Panc1 (cell line): ENCODE results near the gene CLEC4A. TPM values are rescaled to one million over a fixed set of nuclear protein-coding genes. Genes with fewer than 3 reads are reported as not detected.
"Not testable (repeated sequence)": the region's sequence is repeated elsewhere in the genome, so short reads cannot be mapped to it uniquely, and the experiment has no call there.

Experiments used
- ATAC-seq: fragments of 200-7000 bp; cut with Tn5 transposase; 2 replicates; pipeline ENCODE4 v1.9.1; 2020; ENCODE audit warnings: mild to moderate bottlenecking, moderate library complexity
- BruUV-seq: library from RNA; stranded (reverse); fragments of 400-500 nt; replicated peaks from 2 replicates; lab custom pipeline; 2021; lab: Mats Ljungman, UMichigan
- CTCF ChIA-PET: fragments of 300-600 bp; sonication (Branson Sonifier 250); formaldehyde crosslinking; loops from one replicate; lab custom pipeline; 2022; ENCODE audit warnings: antibody characterized with exemption; lab: Charles Lee
- POLR2A ChIA-PET: fragments of 300-600 bp; sonication (Branson Sonifier 250); formaldehyde crosslinking; loops from one replicate; lab custom pipeline; 2022; ENCODE audit warnings: antibody characterized with exemption; lab: Charles Lee
- DNase-seq: peaks from one replicate; pipeline ENCODE4 v3.0.0-alpha.2; 2010; ENCODE audit warnings: low read depth, low spot score
- H3K27ac ChIP-seq: 2 replicates; pipeline ENCODE4 v1.5.1; 2011; ENCODE audit warnings: mild to moderate bottlenecking, low read length, inconsistent platforms
- H3K27me3 ChIP-seq: fragments of 200-500 bp; sonication (Bioruptor generic); 2 replicates; pipeline ENCODE4 v1.6.0; 2014; ENCODE audit warnings: low read length, inconsistent platforms; ENCODE audit not compliant: control insufficient read depth, insufficient read depth
- H3K36me3 ChIP-seq: fragments of 200-500 bp; sonication (Bioruptor generic); 2 replicates; pipeline ENCODE4 v1.5.1; 2014; ENCODE audit warnings: inconsistent platforms, mild to moderate bottlenecking, low read length, moderate library complexity; ENCODE audit not compliant: control insufficient read depth, insufficient read depth
- H3K4me1 ChIP-seq: 2 replicates; pipeline ENCODE4 v1.5.1; 2011; ENCODE audit warnings: inconsistent platforms, mild to moderate bottlenecking, low read length, moderate library complexity; ENCODE audit not compliant: control insufficient read depth, insufficient read depth
- H3K4me3 ChIP-seq, 2 experiments: 2 replicates each; pipeline ENCODE4 v1.5.1; 2011 to 2012; ENCODE audit warnings: low read depth in 2 of 2, low read length in 2 of 2, mild to moderate bottlenecking in 2 of 2, inconsistent platforms in 1 of 2, moderate library complexity in 1 of 2
- H3K9me3 ChIP-seq: fragments of 200-500 bp; sonication (Bioruptor generic); 2 replicates; pipeline ENCODE4 v1.5.1; 2014; ENCODE audit warnings: low read depth, mild to moderate bottlenecking, inconsistent platforms, low read length, moderate library complexity; ENCODE audit not compliant: control insufficient read depth, insufficient read depth
- POLR2AphosphoS5 ChIP-seq: IDR thresholded peaks from 2 replicates; pipeline ENCODE4 v1.6.1; 2012; ENCODE audit warnings: mild to moderate bottlenecking, low read depth, low read length, moderate library complexity
- SIN3A ChIP-seq: IDR thresholded peaks from 2 replicates; pipeline ENCODE4 v1.6.1; 2012; ENCODE audit warnings: low read depth, mild to moderate bottlenecking, low read length, moderate library complexity, borderline replicate concordance; ENCODE audit not compliant: insufficient read depth
- TCF7L2 ChIP-seq: IDR thresholded peaks from 2 replicates; pipeline ENCODE4 v1.6.1; 2011; ENCODE audit warnings: mild to moderate bottlenecking, low read depth, low read length, inconsistent platforms
- in situ Hi-C: cut with HindIII; loops from 2 replicates; pipeline ENCODE4 v1.10.0; 2016; ENCODE audit warnings: low sequenced_read_pairs, low pct_unique_long_range_greater_than_20kb
- intact Hi-C: fragments of 100-400 bp; cut with micrococcal nuclease; formaldehyde crosslinking; loops from one replicate; pipeline ENCODE4 v1.10.0; 2022; ENCODE audit not compliant: unreplicated experiment
- total RNA-seq: library from RNA; stranded (reverse); gene quantifications from one replicate; pipeline ENCODE4 v1.2.1, GENCODE V29; 2021; ENCODE audit not compliant: unreplicated experiment
- TF ChIP-seq, protein P1 (sequence below): fragments of 450-650 bp; IDR thresholded peaks from 2 replicates; pipeline ENCODE4 v1.5.1; 2017; ENCODE audit warnings: mild to moderate bottlenecking
- TF ChIP-seq, protein P2 (sequence below), 2 experiments: IDR thresholded peaks; 2 replicates each; pipeline ENCODE4 v1.6.1; 2011 to 2012; ENCODE audit warnings: low read depth in 2 of 2, control low read depth in 1 of 2, low read length in 1 of 2, mild to moderate bottlenecking in 1 of 2, moderate library complexity in 1 of 2; ENCODE audit not compliant: insufficient read depth in 1 of 2

CLEC4A gene
- total RNA-seq, 1 experiment from 2014 or later: 0.33 TPM

DNA sequence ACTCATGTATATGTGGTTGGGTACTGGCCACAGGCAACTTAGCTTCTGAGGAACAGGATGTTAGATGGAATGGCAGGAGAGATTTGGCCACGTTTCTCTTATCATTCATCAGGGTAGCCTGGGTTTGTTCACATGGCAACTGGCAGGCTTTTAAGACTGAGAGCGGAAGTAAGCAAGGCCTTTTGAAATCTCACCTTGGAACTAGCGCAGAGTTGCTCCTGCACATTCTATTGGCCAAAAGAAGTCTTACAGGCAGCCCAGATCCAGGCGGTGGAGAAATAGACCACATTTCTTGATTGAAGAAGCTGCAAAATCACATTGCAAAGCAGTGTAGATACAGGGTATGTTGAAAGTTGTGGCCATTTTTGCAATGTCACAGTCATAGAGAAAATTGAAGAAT, 3.7 kb downstream of the CLEC4A start:
- ChIA-PET CTCF (no interaction called here), POLR2A (no interaction called here)
- no peak for TF ChIP-seq TCF7L2
- TF ChIP-seq, protein P1, sequence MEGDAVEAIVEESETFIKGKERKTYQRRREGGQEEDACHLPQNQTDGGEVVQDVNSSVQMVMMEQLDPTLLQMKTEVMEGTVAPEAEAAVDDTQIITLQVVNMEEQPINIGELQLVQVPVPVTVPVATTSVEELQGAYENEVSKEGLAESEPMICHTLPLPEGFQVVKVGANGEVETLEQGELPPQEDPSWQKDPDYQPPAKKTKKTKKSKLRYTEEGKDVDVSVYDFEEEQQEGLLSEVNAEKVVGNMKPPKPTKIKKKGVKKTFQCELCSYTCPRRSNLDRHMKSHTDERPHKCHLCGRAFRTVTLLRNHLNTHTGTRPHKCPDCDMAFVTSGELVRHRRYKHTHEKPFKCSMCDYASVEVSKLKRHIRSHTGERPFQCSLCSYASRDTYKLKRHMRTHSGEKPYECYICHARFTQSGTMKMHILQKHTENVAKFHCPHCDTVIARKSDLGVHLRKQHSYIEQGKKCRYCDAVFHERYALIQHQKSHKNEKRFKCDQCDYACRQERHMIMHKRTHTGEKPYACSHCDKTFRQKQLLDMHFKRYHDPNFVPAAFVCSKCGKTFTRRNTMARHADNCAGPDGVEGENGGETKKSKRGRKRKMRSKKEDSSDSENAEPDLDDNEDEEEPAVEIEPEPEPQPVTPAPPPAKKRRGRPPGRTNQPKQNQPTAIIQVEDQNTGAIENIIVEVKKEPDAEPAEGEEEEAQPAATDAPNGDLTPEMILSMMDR: no peak
- TF ChIP-seq, protein P2, sequence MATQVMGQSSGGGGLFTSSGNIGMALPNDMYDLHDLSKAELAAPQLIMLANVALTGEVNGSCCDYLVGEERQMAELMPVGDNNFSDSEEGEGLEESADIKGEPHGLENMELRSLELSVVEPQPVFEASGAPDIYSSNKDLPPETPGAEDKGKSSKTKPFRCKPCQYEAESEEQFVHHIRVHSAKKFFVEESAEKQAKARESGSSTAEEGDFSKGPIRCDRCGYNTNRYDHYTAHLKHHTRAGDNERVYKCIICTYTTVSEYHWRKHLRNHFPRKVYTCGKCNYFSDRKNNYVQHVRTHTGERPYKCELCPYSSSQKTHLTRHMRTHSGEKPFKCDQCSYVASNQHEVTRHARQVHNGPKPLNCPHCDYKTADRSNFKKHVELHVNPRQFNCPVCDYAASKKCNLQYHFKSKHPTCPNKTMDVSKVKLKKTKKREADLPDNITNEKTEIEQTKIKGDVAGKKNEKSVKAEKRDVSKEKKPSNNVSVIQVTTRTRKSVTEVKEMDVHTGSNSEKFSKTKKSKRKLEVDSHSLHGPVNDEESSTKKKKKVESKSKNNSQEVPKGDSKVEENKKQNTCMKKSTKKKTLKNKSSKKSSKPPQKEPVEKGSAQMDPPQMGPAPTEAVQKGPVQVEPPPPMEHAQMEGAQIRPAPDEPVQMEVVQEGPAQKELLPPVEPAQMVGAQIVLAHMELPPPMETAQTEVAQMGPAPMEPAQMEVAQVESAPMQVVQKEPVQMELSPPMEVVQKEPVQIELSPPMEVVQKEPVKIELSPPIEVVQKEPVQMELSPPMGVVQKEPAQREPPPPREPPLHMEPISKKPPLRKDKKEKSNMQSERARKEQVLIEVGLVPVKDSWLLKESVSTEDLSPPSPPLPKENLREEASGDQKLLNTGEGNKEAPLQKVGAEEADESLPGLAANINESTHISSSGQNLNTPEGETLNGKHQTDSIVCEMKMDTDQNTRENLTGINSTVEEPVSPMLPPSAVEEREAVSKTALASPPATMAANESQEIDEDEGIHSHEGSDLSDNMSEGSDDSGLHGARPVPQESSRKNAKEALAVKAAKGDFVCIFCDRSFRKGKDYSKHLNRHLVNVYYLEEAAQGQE (IDR thresholded peaks at IDR 0.05; ENCODE audit: insufficient read depth in 1 of 2, low read depth in 2 of 2, low read length in 1 of 2): no peak
- no peak for TF ChIP-seq POLR2AphosphoS5
- TF ChIP-seq SIN3A: no peak
- Histone ChIP-seq H3K4me3 (no peak overlapping the region), H3K27me3 (no peaks in the 10 kb centered on the region), H3K9me3 (no peaks in the 10 kb centered on the region), H3K36me3 (no peaks in the 10 kb centered on the region), H3K4me1 (no peaks in the 10 kb centered on the region), H3K27ac (no peak overlapping the region)
- DNase-seq (no peak), ATAC-seq (no peak)
- BruUV-seq: no TSS peak
- in situ Hi-C loops (no loop called here), intact Hi-C loops (no loop called here)

DNA sequence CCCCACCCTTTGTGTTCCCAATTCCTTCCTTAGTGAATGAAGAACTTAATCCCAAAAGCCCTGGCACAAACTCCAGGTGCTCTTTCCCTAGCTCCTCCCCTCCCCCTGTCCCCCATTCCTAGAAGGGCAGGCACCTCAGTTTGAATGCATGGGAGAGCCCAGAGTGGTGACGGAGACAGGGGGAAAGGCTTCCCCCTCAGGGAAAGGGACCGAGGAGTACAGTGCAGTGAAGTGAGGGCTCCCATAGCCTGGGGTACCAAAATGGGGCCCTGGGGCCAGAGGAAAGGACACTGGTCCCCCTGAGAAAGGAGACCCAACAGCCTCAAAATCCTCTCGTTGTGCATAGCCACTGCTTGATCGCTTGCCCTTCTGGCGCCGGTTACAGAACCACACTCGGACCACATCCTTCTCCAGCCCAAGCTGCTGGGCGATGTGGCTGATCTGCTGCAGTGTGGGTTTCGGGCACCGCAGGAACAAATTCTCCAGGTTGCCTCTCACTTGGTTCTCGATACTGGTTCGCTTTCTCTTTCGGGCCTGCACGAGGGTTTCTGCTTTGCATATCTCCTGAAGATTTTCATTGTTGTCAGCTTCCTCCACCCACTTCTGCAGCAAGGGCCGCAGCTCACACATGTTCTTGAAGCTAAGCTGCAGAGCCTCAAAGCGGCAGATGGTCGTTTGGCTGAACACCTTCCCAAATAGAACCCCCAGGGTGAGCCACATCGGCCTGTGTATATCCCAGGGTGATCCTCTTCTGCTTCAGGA, 10.4 kb downstream of the CLEC4A start:
- POLR2A ChIA-PET, H3K27me3 ChIP-seq, ATAC-seq, H3K27ac ChIP-seq, intact Hi-C loops, BruUV-seq, CTCF ChIA-PET, in situ Hi-C loops, DNase-seq, H3K36me3 ChIP-seq, H3K4me1 ChIP-seq, H3K9me3 ChIP-seq, H3K4me3 ChIP-seq: not testable (repeated sequence)

DNA sequence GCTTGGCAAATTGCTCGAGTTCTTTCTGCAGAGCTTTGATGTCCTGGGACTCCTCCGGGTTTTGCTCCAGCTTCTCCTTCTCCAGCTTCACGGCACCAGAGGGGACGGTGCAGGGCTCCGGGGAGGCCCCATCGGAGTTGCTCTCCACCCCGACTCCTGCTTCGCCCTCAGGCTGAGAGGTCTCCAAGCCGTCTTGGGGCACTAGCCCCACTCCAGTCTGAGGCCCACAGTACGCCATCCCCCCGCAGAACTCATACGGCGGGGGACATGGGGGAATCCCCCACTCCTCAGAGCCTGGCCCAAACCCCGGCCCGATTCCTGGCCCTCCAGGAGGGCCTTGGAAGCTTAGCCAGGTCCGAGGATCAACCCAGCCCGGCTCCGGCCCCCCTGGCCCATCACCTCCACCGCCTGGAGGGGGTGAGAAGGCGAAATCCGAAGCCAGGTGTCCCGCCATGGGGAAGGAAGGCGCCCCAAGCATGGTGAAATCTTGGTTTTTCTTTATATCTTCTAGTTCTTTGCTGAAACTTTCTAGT, 11.0 kb downstream of the CLEC4A start:
- H3K27ac ChIP-seq, CTCF ChIA-PET, intact Hi-C loops, H3K27me3 ChIP-seq, H3K4me1 ChIP-seq, H3K9me3 ChIP-seq, H3K36me3 ChIP-seq, POLR2A ChIA-PET, BruUV-seq, DNase-seq, in situ Hi-C loops, ATAC-seq, H3K4me3 ChIP-seq: not testable (repeated sequence)

DNA sequence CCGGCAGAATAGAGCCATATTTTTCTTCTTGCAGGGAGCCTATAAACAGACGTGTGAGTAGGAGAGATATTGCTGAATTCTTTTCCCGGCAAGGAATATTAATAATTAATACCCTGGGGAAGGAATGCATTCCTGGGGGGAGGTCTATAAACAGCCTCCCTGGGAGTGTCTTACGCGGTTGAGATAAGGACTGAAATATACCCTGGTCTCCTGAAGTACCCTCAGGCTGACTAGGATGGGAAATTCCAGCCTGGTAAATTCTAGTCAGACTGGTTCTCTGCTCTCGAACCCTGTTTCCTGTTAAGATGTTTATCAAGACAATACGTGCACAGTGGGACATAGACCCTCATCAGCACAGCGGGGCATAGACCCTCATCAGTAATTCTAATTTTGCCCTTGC, 18.2 kb downstream of the CLEC4A start:
- H3K36me3 ChIP-seq, H3K27me3 ChIP-seq, H3K9me3 ChIP-seq, H3K4me1 ChIP-seq, BruUV-seq, in situ Hi-C loops, intact Hi-C loops, DNase-seq, ATAC-seq, H3K4me3 ChIP-seq, POLR2A ChIA-PET, CTCF ChIA-PET, H3K27ac ChIP-seq: not testable (repeated sequence)
